ENCODE measurements around the gene RAB5IF. TPM values are rescaled to one million over a fixed set of nuclear protein-coding genes. Genes with fewer than 3 reads are reported as not detected.

RAB5IF gene
- total and polyA plus RNA-seq, 2 donors (not counting 1 experiment from before 2014, with no cell fraction given) = 41.4 to 69.4 TPM

GRCh38 chr20:36585410-36586125 is 20.0 kb upstream of the RAB5IF start:
- CTCF ChIA-PET = interaction anchor here (1.2 to 2.0 kb wide), 2 partner anchors 9 to 10 kb away, joined by 5 read pairs; no protein-coding TSS in a partner anchor
- no peak overlapping the region for H3K9ac ChIP-seq (ENCODE audit: low read length)
- intact Hi-C loops (cut with micrococcal nuclease) = no loop called here

More at GRCh38 chr20:36585410-36586125, 20.0 kb upstream of the RAB5IF start:
- Mint-ChIP-seq H3K4me1 (peaks cover 19% of the 10 kb centered on the region), H3K27ac (peak overlapping the region; percentile 50), H3K4me3 (no peak overlapping the region), H3K27me3 (no peaks in the 10 kb centered on the region), H3K9me3 (ENCODE audit: insufficient read depth) (no peaks in the 10 kb centered on the region)
- POLR2A ChIA-PET = interaction anchor here (0.7 kb wide), 1 partner anchor 63 kb away, joined by 7 read pairs; no protein-coding TSS in a partner anchor
- no peak overlapping the region for H3K4me2 ChIP-seq (replicated peaks; ENCODE audit: low read depth, low read length, poor library complexity, severe bottlenecking)
- no peak overlapping the region for H3K4me3 ChIP-seq (ENCODE audit: control extremely low read depth in 1 of 5, extremely low read depth in 1 of 5, insufficient read depth in 1 of 5, low read depth in 2 of 5, low read length in 4 of 5)
- no peaks in the 10 kb centered on the region for H3K27me3 ChIP-seq (replicated peaks in 1 of 4; ENCODE audit: control extremely low read depth in 1 of 4, control insufficient read depth in 3 of 4, insufficient read depth in 4 of 4, low read length in 3 of 4)
- peak overlapping the region in 1 of 2 donors; percentile 18 for H3K27ac ChIP-seq (ENCODE audit: low read length in 2 of 2)
- DNase-seq (peak; percentile 22), ATAC-seq (ENCODE audit: low read depth) (no peak)
- no peaks in the 10 kb centered on the region for H3K9me3 ChIP-seq (ENCODE audit: control extremely low read depth in 1 of 3, control insufficient read depth in 2 of 3, insufficient read depth in 1 of 3, low read length in 2 of 3)
- H3K79me2 ChIP-seq (ENCODE audit: control insufficient read depth, insufficient read depth, low read length) = peaks cover 45% of the 10 kb centered on the region
- peaks cover 10 to 72% of the 10 kb centered on the region in 2 experiments for H3K36me3 ChIP-seq (replicated peaks in 1 of 2; ENCODE audit: control extremely low read depth in 1 of 2, control insufficient read depth in 1 of 2, extremely low read depth in 1 of 2, insufficient read depth in 2 of 2, low read length in 1 of 2)
- no peak overlapping the region for H2AFZ ChIP-seq (ENCODE audit: insufficient read depth, low read depth, low read length, poor library complexity, severe bottlenecking)
- peaks cover 32% of the 10 kb centered on the region for H4K20me1 ChIP-seq (ENCODE audit: control insufficient read depth, insufficient read depth, low read length, poor library complexity, severe bottlenecking)
- WGBS (ENCODE audit: insufficient coverage) = 96% methylated on average over 4 of the region's 8 CpGs
- no peak for TF ChIP-seq EZH2 (IDR thresholded peaks at IDR 0.05; ENCODE audit: borderline replicate concordance, insufficient read depth, low read depth, low read length, poor library complexity, severe bottlenecking)
- no peak for TF ChIP-seq CTCF (IDR thresholded peaks at IDR 0.05)
- no peaks in the 10 kb centered on the region for H3K4me1 ChIP-seq (ENCODE audit: control insufficient read depth in 2 of 2, insufficient read depth in 2 of 2, low read length in 2 of 2)
